Parathyroid adenoma (tissue), 2 donors: ENCODE results near the gene PPP2R5C.

Source experiments
- H2AFZ ChIP-seq: fragments of 300-600 bp; sonication (generic); one replicate; pipeline ENCODE4 v1.7.0; 2017; ENCODE audit warnings: antibody characterized with exemption, mild to moderate bottlenecking
- H3K27ac ChIP-seq: fragments of 300-600 bp; sonication (generic); one replicate; pipeline ENCODE4 v1.7.0; 2017
- H3K27me3 ChIP-seq: fragments of 300-600 bp; sonication (generic); one replicate; pipeline ENCODE4 v1.7.0; 2017; ENCODE audit warnings: low read length; ENCODE audit not compliant: control insufficient read depth, insufficient read depth
- H3K36me3 ChIP-seq: fragments of 300-600 bp; sonication (generic); one replicate; pipeline ENCODE4 v1.7.0; 2017; ENCODE audit warnings: low read length; ENCODE audit not compliant: control insufficient read depth, insufficient read depth
- H3K4me1 ChIP-seq: fragments of 300-600 bp; sonication (generic); one replicate; pipeline ENCODE4 v1.7.0; 2017; ENCODE audit warnings: control low read depth
- H3K4me2 ChIP-seq: fragments of 300-600 bp; sonication (generic); one replicate; pipeline ENCODE4 v1.7.0; 2017; ENCODE audit warnings: low read length
- H3K4me3 ChIP-seq: fragments of 300-600 bp; sonication (generic); one replicate; pipeline ENCODE4 v1.7.0; 2017; ENCODE audit warnings: low read depth, low read length
- H3K79me2 ChIP-seq: fragments of 300-600 bp; sonication (generic); one replicate; pipeline ENCODE4 v1.7.0; 2017; ENCODE audit warnings: control low read depth
- H3K9ac ChIP-seq: fragments of 300-600 bp; sonication (generic); one replicate; pipeline ENCODE4 v1.7.0; 2017; ENCODE audit warnings: mild to moderate bottlenecking
- H3K9me3 ChIP-seq: fragments of 300-600 bp; sonication (generic); one replicate; pipeline ENCODE4 v1.7.0; 2017; ENCODE audit warnings: low read length; ENCODE audit not compliant: control insufficient read depth
- CTCF ChIP-seq: fragments of 300-600 bp; sonication (generic); IDR thresholded peaks from one replicate; pipeline ENCODE4 v1.7.0; 2017; ENCODE audit warnings: antibody characterized with exemption, mild to moderate bottlenecking
- donor health status: primary hyperparathyroidism.

Gene PPP2R5C

DNA sequence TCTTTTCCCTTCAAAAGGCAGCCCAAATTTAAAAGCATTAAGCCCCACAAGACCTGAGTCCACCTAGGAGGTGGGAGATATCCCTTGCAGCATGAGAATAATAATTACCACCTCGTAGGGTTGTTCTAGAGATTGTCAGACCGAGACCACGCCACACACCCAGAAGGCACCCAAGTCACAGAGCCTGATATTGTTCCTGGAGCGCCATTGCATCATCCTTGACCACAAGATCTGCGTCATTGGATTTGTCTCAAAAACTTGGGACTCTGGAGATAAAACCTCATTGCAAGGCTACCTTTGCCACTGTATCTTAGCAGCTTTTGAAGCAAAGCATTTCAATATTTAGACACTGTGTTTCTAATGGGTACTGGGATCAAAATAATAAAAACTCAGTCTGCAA is 29.4 kb upstream of the PPP2R5C start:
- Histone ChIP-seq H3K27ac (no peak overlapping the region), H3K79me2 (no peaks in the 10 kb centered on the region), H2AFZ (no peak overlapping the region), H3K27me3 (no peaks in the 10 kb centered on the region), H3K36me3 (no peaks in the 10 kb centered on the region), H3K4me3 (no peak overlapping the region), H3K9me3 (no peaks in the 10 kb centered on the region), H3K9ac (no peak overlapping the region), H3K4me1 (peaks cover 2% of the 10 kb centered on the region), H3K4me2 (no peak overlapping the region)
- no peak for TF ChIP-seq CTCF

- Histone ChIP-seq H2AFZ (no peak overlapping the region), H3K27ac (no peak overlapping the region), H3K4me2 (no peak overlapping the region), H3K4me3 (no peak overlapping the region), H3K9ac (no peak overlapping the region), H3K36me3 (no peaks in the 10 kb centered on the region), H3K27me3 (no peaks in the 10 kb centered on the region), H3K79me2 (no peaks in the 10 kb centered on the region), H3K9me3 (no peaks in the 10 kb centered on the region), H3K4me1 (peaks cover 2% of the 10 kb centered on the region)
- no peak for TF ChIP-seq CTCF
Measured at GRCh38 chr14:101733211-101733610, 28.3 kb upstream of the PPP2R5C start.

- H3K27me3 ChIP-seq, result no peaks in the 10 kb centered on the region
- H3K4me3 ChIP-seq, result no peak overlapping the region
Measured at GRCh38 chr14:101734246-101734847, 27.2 kb upstream of the PPP2R5C start.

DNA sequence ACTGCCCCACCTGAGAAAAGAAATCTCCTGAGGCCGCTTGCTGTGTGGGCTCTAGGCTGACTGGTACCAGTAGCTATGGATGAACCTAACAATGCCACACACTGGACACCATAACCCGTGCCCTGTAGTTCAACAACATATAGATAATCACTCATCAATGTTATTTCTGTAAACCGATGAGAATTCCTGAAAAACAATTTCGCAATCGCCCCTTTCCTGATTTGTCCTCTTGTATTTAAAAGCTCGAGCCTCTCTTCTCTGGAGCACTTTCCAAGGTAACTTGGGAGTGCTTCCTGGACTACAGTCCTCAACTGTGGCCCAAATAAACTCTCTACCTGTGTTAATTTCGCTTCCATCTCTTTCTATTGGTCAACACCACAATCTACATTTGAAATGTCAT is 26.1 kb upstream of the PPP2R5C start:
- no peak for TF ChIP-seq CTCF
- Histone ChIP-seq H3K27me3 (no peaks in the 10 kb centered on the region), H2AFZ (no peak overlapping the region)

More at GRCh38 chr14:101734246-101734847, 27.2 kb upstream of the PPP2R5C start:
- Histone ChIP-seq H3K4me1 (peaks cover 2% of the 10 kb centered on the region), H3K36me3 (no peaks in the 10 kb centered on the region), H3K4me2 (no peak overlapping the region), H3K79me2 (no peaks in the 10 kb centered on the region), H2AFZ (no peak overlapping the region), H3K27ac (no peak overlapping the region), H3K9ac (no peak overlapping the region), H3K9me3 (no peaks in the 10 kb centered on the region)
- TF ChIP-seq CTCF, result no peak

DNA sequence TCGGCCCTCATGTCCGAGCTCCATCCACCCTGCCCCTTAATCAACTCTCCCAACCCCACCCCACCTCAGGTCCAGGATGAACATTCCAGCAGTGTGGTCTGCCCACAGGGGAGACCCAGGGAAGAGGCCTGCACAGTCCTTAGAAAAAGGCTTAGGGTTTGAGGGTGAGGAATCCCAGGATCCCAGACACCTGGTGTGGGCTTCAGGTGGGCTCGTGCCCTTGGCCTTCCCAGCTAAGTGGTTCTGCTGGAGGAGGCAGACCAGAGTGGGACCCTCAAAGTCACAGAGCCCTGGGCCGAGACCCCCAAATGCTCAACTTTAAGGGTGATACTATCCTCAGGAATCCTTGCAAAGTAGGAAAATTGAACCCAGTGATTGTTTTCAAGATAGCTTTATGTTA is 25.4 kb upstream of the PPP2R5C start:
- Histone ChIP-seq H3K36me3 (no peaks in the 10 kb centered on the region), H3K27me3 (no peaks in the 10 kb centered on the region), H3K4me1 (peaks cover 2% of the 10 kb centered on the region), H3K79me2 (no peaks in the 10 kb centered on the region), H3K27ac (no peak overlapping the region), H3K4me3 (no peak overlapping the region), H3K9ac (no peak overlapping the region), H2AFZ (no peak overlapping the region), H3K4me2 (no peak overlapping the region), H3K9me3 (no peaks in the 10 kb centered on the region)
- no peak for TF ChIP-seq CTCF

More for the DNA sequence above, 26.1 kb upstream of the PPP2R5C start:
- Histone ChIP-seq H3K4me3 (no peak overlapping the region), H3K36me3 (no peaks in the 10 kb centered on the region), H3K79me2 (no peaks in the 10 kb centered on the region), H3K4me2 (no peak overlapping the region), H3K27ac (no peak overlapping the region), H3K9ac (no peak overlapping the region), H3K9me3 (no peaks in the 10 kb centered on the region), H3K4me1 (peaks cover 2% of the 10 kb centered on the region)
